Stomach (tissue), 9 donors: Measurements from ENCODE around the gene BRF1. TPM values are rescaled to one million over a fixed set of nuclear protein-coding genes. Genes with fewer than 3 reads are reported as not detected.
"Not testable (repeated sequence)": the region's sequence is repeated elsewhere in the genome, so short reads cannot be mapped to it uniquely, and the experiment has no call there.

Experiments used
- DNase-seq, 2 donors: peaks; one replicate each; pipeline versions ENCODE4 v3.0.0 to v3.0.0-alpha.2; 2013 to 2019
- H3K27ac ChIP-seq, 5 donors: fragments of 200-600 bp in 4 of 5; sonication (generic) in 4 of 5; one replicate each; pipeline ENCODE4 v1.5.1; 2013 to 2019; ENCODE audit warnings: mild to moderate bottlenecking in 1 of 5, moderate library complexity in 1 of 5
- H3K27me3 ChIP-seq, 3 donors: fragments of 200-600 bp; sonication (generic); one replicate each; pipeline ENCODE4 v1.5.1; 2017 to 2019; ENCODE audit warnings: mixed run types in 1 of 3
- H3K36me3 ChIP-seq, 4 donors: fragments of 200-600 bp; sonication (generic); 1 replicate in 3 of 4; 2 replicates in 1 of 4; pipeline ENCODE4 v1.5.1; 2016 to 2019
- H3K4me1 ChIP-seq, 4 donors: fragments of 200-600 bp; sonication (generic); one replicate each; pipeline ENCODE4 v1.5.1; 2016 to 2019
- H3K4me3 ChIP-seq, 4 donors: fragments of 200-600 bp; sonication (generic) in 3 of 4; one replicate each; pipeline ENCODE4 v1.5.1; 2016 to 2019; ENCODE audit warnings: mild to moderate bottlenecking in 1 of 4
- H3K9me3 ChIP-seq, 4 donors: fragments of 200-600 bp; sonication (generic); one replicate each; pipeline ENCODE4 v1.5.1; 2016 to 2019
- EP300 ChIP-seq: sonication (generic); formaldehyde crosslinking; IDR thresholded peaks from one replicate; pipeline ENCODE4 v1.6.1; 2017; ENCODE audit warnings: antibody characterized with exemption
- POLR2A ChIP-seq, 4 donors: fragments of 450-650 bp; IDR thresholded peaks; one replicate each; pipeline ENCODE4 v1.6.1; 2016; ENCODE audit warnings: antibody characterized with exemption in 4 of 4, control low read depth in 2 of 4, mild to moderate bottlenecking in 1 of 4, moderate library complexity in 1 of 4
- POLR2AphosphoS5 ChIP-seq, 3 donors: sonication (generic); formaldehyde crosslinking; IDR thresholded peaks; one replicate each; pipeline ENCODE4 v1.6.1; 2016; ENCODE audit warnings: antibody characterized with exemption in 3 of 3
- WGBS, 5 donors: extraction: QIAGEN DNeasy Blood & Tissue Kit in 3 of 5; methylation state at CpG; one replicate each; pipeline versions ENCODE4 v1.1.5 to v1.1.7; 2013 to 2018; 5-methylcytosine and 5-hydroxymethylcytosine counted together
- intact Hi-C: fragments of 100-400 bp; cut with DNase I; formaldehyde crosslinking; loops from one replicate; pipeline ENCODE4 v1.15.1; 2023; ENCODE audit warnings: low total_unique reads
- polyA plus RNA-seq, 3 donors: library from polyadenylated mRNA; stranded (reverse); fragments of 200-250 nt; gene quantifications; one replicate each; pipeline ENCODE4 v1.2.3, GENCODE V29; 2013
- total RNA-seq, 5 donors: library from RNA; depleted of rRNA; stranded (reverse); fragments of >200 nt; gene quantifications; one replicate each; pipeline versions ENCODE4 v1.1.0 to v1.2.3, GENCODE V29; 2014 to 2016
- TF ChIP-seq, protein P1 (sequence below), 7 experiments: fragments of 450-650 bp in 4 of 7; fragments of 200-600 bp in 3 of 7; sonication (generic) in 3 of 7; IDR thresholded peaks; one replicate each; pipeline ENCODE4 v1.5.1; 2016 to 2019; ENCODE audit warnings: antibody characterized with exemption in 7 of 7, control low read depth in 2 of 7, mild to moderate bottlenecking in 1 of 7
- donor health status: healthy with polysubstance abuse.
- donor health status: Bipolar disorder and iron deficiency.
- donor health status: healthy.

Gene BRF1
- total and polyA plus RNA-seq, 8 donors: 9.2 to 141 (median 33.9) TPM

GRCh38 chr14:105290621-105291346, 10.0 kb downstream of the BRF1 start:
- H3K27me3 ChIP-seq: no peaks in the 10 kb centered on the region
- intact Hi-C loops: no loop called here
- peaks cover 0 to 4% (median 3%) of the 10 kb centered on the region in 4 donors for H3K36me3 ChIP-seq
- no peak overlapping the region for H3K4me3 ChIP-seq
- peaks cover 12 to 43% (median 34%) of the 10 kb centered on the region in 4 donors for H3K4me1 ChIP-seq
- no peak for DNase-seq
- H3K9me3 ChIP-seq: no peaks in the 10 kb centered on the region
- WGBS, 5 donors: 74 to 84% (median 78%) methylated on average over 13 of the region's 13 CpGs
- TF ChIP-seq, protein P1, sequence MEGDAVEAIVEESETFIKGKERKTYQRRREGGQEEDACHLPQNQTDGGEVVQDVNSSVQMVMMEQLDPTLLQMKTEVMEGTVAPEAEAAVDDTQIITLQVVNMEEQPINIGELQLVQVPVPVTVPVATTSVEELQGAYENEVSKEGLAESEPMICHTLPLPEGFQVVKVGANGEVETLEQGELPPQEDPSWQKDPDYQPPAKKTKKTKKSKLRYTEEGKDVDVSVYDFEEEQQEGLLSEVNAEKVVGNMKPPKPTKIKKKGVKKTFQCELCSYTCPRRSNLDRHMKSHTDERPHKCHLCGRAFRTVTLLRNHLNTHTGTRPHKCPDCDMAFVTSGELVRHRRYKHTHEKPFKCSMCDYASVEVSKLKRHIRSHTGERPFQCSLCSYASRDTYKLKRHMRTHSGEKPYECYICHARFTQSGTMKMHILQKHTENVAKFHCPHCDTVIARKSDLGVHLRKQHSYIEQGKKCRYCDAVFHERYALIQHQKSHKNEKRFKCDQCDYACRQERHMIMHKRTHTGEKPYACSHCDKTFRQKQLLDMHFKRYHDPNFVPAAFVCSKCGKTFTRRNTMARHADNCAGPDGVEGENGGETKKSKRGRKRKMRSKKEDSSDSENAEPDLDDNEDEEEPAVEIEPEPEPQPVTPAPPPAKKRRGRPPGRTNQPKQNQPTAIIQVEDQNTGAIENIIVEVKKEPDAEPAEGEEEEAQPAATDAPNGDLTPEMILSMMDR (IDR thresholded peaks at IDR 0.05): no peak
- no peak for TF ChIP-seq POLR2A (IDR thresholded peaks at IDR 0.05)
- no peak for TF ChIP-seq EP300
- no peak for TF ChIP-seq POLR2AphosphoS5 (IDR thresholded peaks at IDR 0.05)
- H3K27ac ChIP-seq: no peak overlapping the region

DNA sequence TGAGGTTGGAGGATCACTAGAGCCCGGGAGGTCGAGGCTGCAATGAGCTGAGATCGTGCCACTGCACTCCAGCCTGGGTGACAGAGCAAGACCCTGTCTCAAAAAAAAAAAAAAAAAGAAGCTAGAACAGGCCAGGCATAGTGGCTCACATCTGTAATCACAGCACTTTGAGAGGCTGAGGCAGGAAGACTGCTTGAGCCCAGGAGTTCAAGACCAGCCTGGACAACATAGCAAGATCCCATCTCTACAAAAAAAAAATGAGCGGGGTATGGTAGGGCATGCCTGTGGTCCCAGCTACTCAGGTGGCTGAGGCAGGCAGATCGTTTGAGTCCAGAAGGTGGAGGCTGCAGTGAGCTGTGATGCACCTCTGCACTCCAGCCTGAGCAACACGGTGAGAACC, 11.9 kb downstream of the BRF1 start:
- not testable (repeated sequence) for DNase-seq, H3K9me3 ChIP-seq, H3K27ac ChIP-seq, H3K4me3 ChIP-seq, H3K27me3 ChIP-seq
- peaks cover 8 to 41% (median 28%) of the 10 kb centered on the region in 4 donors for H3K4me1 ChIP-seq
- peaks cover 0 to 18% (median 14%) of the 10 kb centered on the region in 4 donors for H3K36me3 ChIP-seq
- intact Hi-C loops: loop anchor here (10.0 kb wide), 1 partner anchor 84 kb away; no protein-coding TSS in a partner anchor
- 85 to 93% (median 88%) methylated on average over 6 of the region's 6 CpGs for WGBS, 5 donors

DNA sequence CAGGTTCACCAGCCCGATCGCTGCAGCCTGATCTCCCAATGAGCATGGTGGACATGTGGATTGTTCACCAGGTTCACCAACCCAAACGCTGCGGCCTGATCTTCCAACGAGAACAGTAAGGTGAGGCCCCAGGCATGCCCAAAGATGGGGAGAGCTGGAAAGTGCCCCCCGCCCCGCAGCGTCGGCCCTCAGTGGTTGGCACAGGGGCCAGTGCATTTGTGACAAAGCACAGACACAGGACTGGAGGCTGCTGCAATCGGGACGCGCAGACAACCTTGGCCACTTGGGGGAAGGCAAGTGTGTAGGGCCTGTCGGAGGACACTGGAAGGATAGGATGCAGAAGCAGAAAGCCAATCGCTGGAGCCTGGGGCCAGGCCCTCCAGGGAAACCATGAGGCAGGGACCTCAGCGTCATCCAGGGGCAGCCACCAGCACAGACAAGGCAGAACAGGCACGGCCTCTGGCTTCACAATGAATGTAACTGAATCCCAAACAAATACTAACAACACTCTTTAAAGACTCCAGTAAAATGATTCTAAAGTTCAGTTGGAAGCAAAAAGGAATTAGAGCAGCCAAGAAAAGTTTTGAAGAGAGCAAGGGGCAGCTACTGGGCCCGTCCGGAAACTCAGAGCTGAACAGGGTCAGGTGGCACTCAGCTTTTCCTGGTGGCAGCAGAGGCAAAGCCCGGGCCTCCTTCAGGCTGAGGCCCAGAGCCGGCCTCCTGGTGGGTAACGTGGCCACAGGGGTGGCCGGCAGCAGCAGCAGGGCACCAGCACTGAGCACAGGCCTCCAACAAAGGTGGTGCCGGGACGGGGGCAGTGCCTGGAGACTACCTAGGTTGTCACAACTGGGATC, 13.3 kb downstream of the BRF1 start:
- WGBS, 5 donors: 87 to 93% (median 88%) methylated on average over 23 to 24 of the region's 24 CpGs
- H3K27me3 ChIP-seq: no peaks in the 10 kb centered on the region
- intact Hi-C loops: loop anchor here (10.0 kb wide), 1 partner anchor 83 kb away; no protein-coding TSS in a partner anchor
- H3K4me1 ChIP-seq: peaks cover 0 to 41% (median 26%) of the 10 kb centered on the region in 4 donors
- no peak for DNase-seq
- H3K36me3 ChIP-seq: peaks cover 0 to 26% (median 21%) of the 10 kb centered on the region in 4 donors
- TF ChIP-seq POLR2A (IDR thresholded peaks at IDR 0.05) (no peak), EP300 (no peak), POLR2AphosphoS5 (IDR thresholded peaks at IDR 0.05) (no peak)
- TF ChIP-seq, protein P1 (IDR thresholded peaks at IDR 0.05): no peak
- no peak overlapping the region for H3K27ac ChIP-seq
- H3K4me3 ChIP-seq: no peak overlapping the region
- no peaks in the 10 kb centered on the region for H3K9me3 ChIP-seq

- Histone ChIP-seq H3K27ac (no peak overlapping the region), H3K4me3 (no peak overlapping the region), H3K9me3 (no peaks in the 10 kb centered on the region), H3K27me3 (no peaks in the 10 kb centered on the region), H3K4me1 (peaks cover 6 to 45% (median 29%) of the 10 kb centered on the region in 4 donors), H3K36me3 (peaks cover 0 to 26% (median 21%) of the 10 kb centered on the region in 4 donors)
- WGBS, 5 donors: 92 to 98% (median 95%) methylated on average over 9 of the region's 9 CpGs
- intact Hi-C loops: loop anchor here (10.0 kb wide), 1 partner anchor 82 kb away; no protein-coding TSS in a partner anchor
- no peak for DNase-seq
- TF ChIP-seq POLR2A (IDR thresholded peaks at IDR 0.05): no peak
These were observed 14.0 kb downstream of the BRF1 start for GRCh38 chr14:105286759-105287144.

DNA sequence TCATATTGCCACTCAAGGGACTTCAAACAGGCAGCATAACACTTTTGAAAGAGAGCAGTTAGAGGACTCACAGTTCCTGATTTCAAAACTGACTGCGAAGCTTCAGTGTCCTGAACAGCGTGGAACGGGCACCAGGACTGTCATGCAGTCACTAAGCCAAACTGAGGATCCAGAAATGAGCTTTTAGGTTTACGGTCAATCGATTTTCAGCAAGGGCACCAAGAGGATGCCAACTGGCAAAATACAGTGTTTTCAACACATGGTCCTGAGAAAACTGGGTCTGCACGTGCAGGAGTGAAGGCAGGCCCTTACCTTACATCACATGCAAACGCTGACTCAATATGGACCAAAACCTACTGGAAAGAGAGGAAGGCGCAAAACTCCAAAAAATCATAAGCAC, 15.6 kb downstream of the BRF1 start:
- peaks cover 0 to 37% (median 28%) of the 10 kb centered on the region in 4 donors for H3K36me3 ChIP-seq
- H3K9me3 ChIP-seq: no peaks in the 10 kb centered on the region
- intact Hi-C loops: loop anchor here (10.0 kb wide), 1 partner anchor 80 kb away; no protein-coding TSS in a partner anchor
- TF ChIP-seq POLR2A (IDR thresholded peaks at IDR 0.05): no peak
- TF ChIP-seq POLR2AphosphoS5 (IDR thresholded peaks at IDR 0.05): no peak
- no peak for TF ChIP-seq EP300
- TF ChIP-seq, protein P1 (IDR thresholded peaks at IDR 0.05): no peak
- no peaks in the 10 kb centered on the region for H3K27me3 ChIP-seq
- H3K27ac ChIP-seq: no peak overlapping the region
- no peak for DNase-seq
- H3K4me3 ChIP-seq: no peak overlapping the region
- 90 to 95% (median 92%) methylated on average over 8 of the region's 8 CpGs for WGBS, 5 donors
- peaks cover 11 to 57% (median 30%) of the 10 kb centered on the region in 4 donors for H3K4me1 ChIP-seq
